H1 (cell line): ENCODE results near the gene TLK2. TPM values are rescaled to one million over a fixed set of nuclear protein-coding genes. Genes with fewer than 3 reads are reported as not detected.
"Not testable (repeated sequence)": the region's sequence is repeated elsewhere in the genome, so short reads cannot be mapped to it uniquely, and the experiment has no call there.

Source experiments
- CTCF ChIA-PET: fragments of 300-600 bp; sonication (Branson Sonifier 250); formaldehyde crosslinking; loops from one replicate; lab custom pipeline; 2021; ENCODE audit not compliant: partially characterized antibody; lab: Charles Lee
- POLR2A ChIA-PET: fragments of 300-600 bp; sonication (Branson Sonifier 250); formaldehyde crosslinking; loops from one replicate; lab custom pipeline; 2021; ENCODE audit warnings: inconsistent platforms; ENCODE audit not compliant: partially characterized antibody; lab: Charles Lee
- DNase-seq, 2 experiments: peaks; one replicate each; pipeline versions ENCODE4 v3.0.0 to v3.0.0-alpha.2; 2010 to 2022; ENCODE audit warnings: low spot score in 2 of 2, low read depth in 1 of 2, mixed read lengths in 1 of 2
- FAIRE-seq: peaks from 2 replicates; lab custom pipeline; 2011; peaks lifted over from hg19 to GRCh38; lab: Jason Lieb, UNC
- H2AFZ ChIP-seq: 2 replicates; pipeline ENCODE4 v1.8.1; 2012; ENCODE audit warnings: low read length, inconsistent platforms
- H2AK5ac ChIP-seq: 2 replicates; pipeline ENCODE4 v1.6.1; 2013; ENCODE audit warnings: low read depth, low read length
- H2BK120ac ChIP-seq: replicated peaks from 2 replicates; pipeline ENCODE3; 2013; ENCODE audit warnings: low read depth, low read length, inconsistent platforms
- H2BK12ac ChIP-seq: 2 replicates; pipeline ENCODE4 v1.6.1; 2013; ENCODE audit warnings: low read depth, low read length
- H2BK15ac ChIP-seq: 2 replicates; pipeline ENCODE4 v1.6.1; 2013; ENCODE audit warnings: low read length
- H2BK20ac ChIP-seq: 2 replicates; pipeline ENCODE4 v1.6.1; 2013; ENCODE audit warnings: low read length
- H2BK5ac ChIP-seq: 2 replicates; pipeline ENCODE4 v1.6.1; 2013; ENCODE audit warnings: low read depth, low read length
- H3K14ac ChIP-seq: 2 replicates; pipeline ENCODE4 v1.6.1; 2013; ENCODE audit warnings: inconsistent platforms; ENCODE audit not compliant: insufficient read length
- H3K18ac ChIP-seq: 2 replicates; pipeline ENCODE4 v1.6.1; 2013; ENCODE audit warnings: low read length; ENCODE audit errors: extremely low read depth
- H3K23ac ChIP-seq: 2 replicates; pipeline ENCODE4 v1.6.1; 2013; ENCODE audit warnings: inconsistent platforms; ENCODE audit not compliant: insufficient read length
- H3K23me2 ChIP-seq: 2 replicates; pipeline ENCODE4 v1.6.1; 2013; ENCODE audit warnings: low read depth, low read length
- H3K27ac ChIP-seq: 2 replicates; pipeline ENCODE4 v1.6.1; 2011; ENCODE audit warnings: low read depth, low read length, inconsistent platforms
- H3K27me3 ChIP-seq, 4 experiments: replicated peaks in 1 of 4; 1 replicate in 1 of 4; 2 replicates in 3 of 4; pipeline versions ENCODE4 v1.6.1 to v1.8.1; 2011 to 2013; ENCODE audit warnings: low read length in 3 of 4, mild to moderate bottlenecking in 3 of 4, inconsistent platforms in 2 of 4, mixed read lengths in 2 of 4, moderate library complexity in 1 of 4; ENCODE audit not compliant: control insufficient read depth in 3 of 4, insufficient read depth in 3 of 4; ENCODE audit errors: extremely low read depth in 1 of 4
- H3K36me3 ChIP-seq, 4 experiments: 2 replicates each; pipeline versions ENCODE4 v1.6.1 to v1.8.1; 2011 to 2013; ENCODE audit warnings: mild to moderate bottlenecking in 4 of 4, low read length in 3 of 4, moderate library complexity in 2 of 4, control low read depth in 1 of 4, inconsistent platforms in 1 of 4; ENCODE audit not compliant: insufficient read depth in 4 of 4, control insufficient read depth in 2 of 4
- H3K4ac ChIP-seq: replicated peaks from 2 replicates; pipeline ENCODE3; 2013; ENCODE audit warnings: low read length, low read depth, mixed read lengths, inconsistent platforms; ENCODE audit not compliant: insufficient read length
- H3K4me1 ChIP-seq, 4 experiments: replicated peaks in 1 of 4; 1 replicate in 1 of 4; 2 replicates in 3 of 4; pipeline versions ENCODE4 v1.6.1 to v1.8.1; 2011 to 2013; ENCODE audit warnings: low read length in 3 of 4, inconsistent platforms in 2 of 4, mixed read lengths in 1 of 4; ENCODE audit not compliant: insufficient read depth in 4 of 4, control insufficient read depth in 3 of 4
- H3K4me2 ChIP-seq, 2 experiments: 2 replicates each; pipeline versions ENCODE4 v1.6.1 to v1.8.1; 2011 to 2013; ENCODE audit warnings: low read depth in 2 of 2, low read length in 2 of 2, control low read depth in 1 of 2, inconsistent platforms in 1 of 2, mild to moderate bottlenecking in 1 of 2; ENCODE audit not compliant: insufficient read depth in 1 of 2
- H3K4me3 ChIP-seq, 4 experiments: fragments of 200-600, 300-600 bp in 1 of 4; sonication (generic), shearing (Covaris generic), sonication (Bioruptor Twin) in 1 of 4; 2 replicates each; pipeline versions ENCODE4 v1.5.1 to v1.8.1; 2011 to 2016; ENCODE audit warnings: low read length in 4 of 4, low read depth in 3 of 4, control low read depth in 2 of 4, inconsistent platforms in 2 of 4, mild to moderate bottlenecking in 2 of 4, mixed read lengths in 1 of 4, moderate library complexity in 1 of 4; ENCODE audit not compliant: insufficient read depth in 2 of 4; ENCODE audit errors: extremely low read depth in 1 of 4
- H3K56ac ChIP-seq: replicated peaks from 2 replicates; pipeline ENCODE3; 2013; ENCODE audit warnings: low read depth, mild to moderate bottlenecking, mixed read lengths, low read length, inconsistent platforms; ENCODE audit not compliant: insufficient read length
- H3K79me1 ChIP-seq: 2 replicates; pipeline ENCODE4 v1.6.1; 2013; ENCODE audit warnings: low read depth, low read length, control low read depth
- H3K79me2 ChIP-seq, 2 experiments: 2 replicates each; pipeline versions ENCODE4 v1.6.1 to v1.8.1; 2012 to 2013; ENCODE audit warnings: low read length in 2 of 2, mild to moderate bottlenecking in 2 of 2, inconsistent platforms in 1 of 2; ENCODE audit not compliant: insufficient read depth in 2 of 2, control insufficient read depth in 1 of 2
- H3K9ac ChIP-seq, 4 experiments: replicated peaks in 1 of 4; 1 replicate in 1 of 4; 2 replicates in 3 of 4; pipeline versions ENCODE4 v1.6.1 to v1.8.1; 2011 to 2013; ENCODE audit warnings: low read depth in 3 of 4, low read length in 3 of 4, control low read depth in 2 of 4, mild to moderate bottlenecking in 2 of 4, moderate library complexity in 2 of 4, inconsistent platforms in 1 of 4; ENCODE audit errors: extremely low read depth in 1 of 4
- H3K9me3 ChIP-seq, 2 experiments: 2 replicates each; pipeline versions ENCODE4 v1.6.1 to v1.8.1; 2012 to 2013; ENCODE audit warnings: mild to moderate bottlenecking in 2 of 2, moderate library complexity in 2 of 2, control low read depth in 1 of 2, inconsistent platforms in 1 of 2, low read depth in 1 of 2, low read length in 1 of 2, mixed read lengths in 1 of 2; ENCODE audit not compliant: insufficient read depth in 2 of 2
- H4K20me1 ChIP-seq, 2 experiments: replicated peaks in 1 of 2; 2 replicates each; pipeline versions ENCODE3 to v1.8.1; 2011 to 2013; ENCODE audit warnings: inconsistent platforms in 2 of 2, low read length in 2 of 2, mild to moderate bottlenecking in 1 of 2; ENCODE audit not compliant: insufficient read depth in 2 of 2, control insufficient read depth in 1 of 2
- H4K5ac ChIP-seq: 2 replicates; pipeline ENCODE4 v1.6.1; 2013; ENCODE audit warnings: low read length, low read depth, mixed read lengths, inconsistent platforms; ENCODE audit not compliant: insufficient read length
- H4K8ac ChIP-seq: 2 replicates; pipeline ENCODE4 v1.8.0; 2013; ENCODE audit warnings: mild to moderate bottlenecking, moderate library complexity, low read length, inconsistent platforms; ENCODE audit not compliant: insufficient read depth; ENCODE audit errors: extremely low read depth
- H4K91ac ChIP-seq: replicated peaks from 2 replicates; pipeline ENCODE3; 2013; ENCODE audit warnings: low read length, mixed read lengths, inconsistent platforms; ENCODE audit not compliant: insufficient read length
- WGBS, 2 experiments: shearing (Covaris generic) in 1 of 2; methylation state at CpG; one replicate each; pipeline versions ENCODE4 v1.1.6 to v1.1.7; 2013 to 2015; ENCODE audit warnings: low lambda C conversion rate in 2 of 2, mixed read lengths in 2 of 2, inconsistent platforms in 1 of 2, low coverage in 1 of 2, missing lambda C conversion rate in 1 of 2; ENCODE audit not compliant: insufficient replicate concordance in 2 of 2, insufficient coverage in 1 of 2, insufficient read length in 1 of 2; ENCODE audit errors: extremely low coverage in 1 of 2, missing lambda C conversion rate in 1 of 2; 5-methylcytosine and 5-hydroxymethylcytosine counted together
- polyA plus RNA-seq, 7 experiments: library from polyadenylated mRNA; depleted of rRNA in 3 of 7; stranded (reverse) in 5 of 7; unstranded in 2 of 7; fragments of >200 nt in 5 of 7; fragments of 200-250 nt in 2 of 7; gene quantifications; 1 replicate in 5 of 7; 2 replicates in 1 of 7; 4 replicates in 1 of 7; pipeline versions ENCODE4 v1.2.1 to v1.2.3, GENCODE V29; 2011 to 2013; ENCODE audit warnings: missing spikeins in 2 of 7, mixed read lengths in 2 of 7
- total RNA-seq: library from RNA; stranded (reverse); fragmentation: NEBNext Ultra II Directional; extraction: Animal tissue kit (Norgen Biotek cat#: 25700); gene quantifications from 2 replicates; pipeline ENCODE4 v1.2.1, GENCODE V29; 2021

Gene TLK2
- total and polyA plus RNA-seq, 2 of the 8 experiments (the other 6 are each of a cell fraction or from before 2014, with no cell fraction given) = 43.1 to 59.9 TPM

- H3K27me3 ChIP-seq, H2AK5ac ChIP-seq, H2BK20ac ChIP-seq, H3K27ac ChIP-seq, H3K9me3 ChIP-seq, H3K4me2 ChIP-seq, POLR2A ChIA-PET, H3K4ac ChIP-seq, H2AFZ ChIP-seq, DNase-seq, H3K79me2 ChIP-seq, CTCF ChIA-PET, H3K23ac ChIP-seq, H2BK5ac ChIP-seq, H3K4me3 ChIP-seq, H3K9ac ChIP-seq, H4K8ac ChIP-seq, H3K4me1 ChIP-seq, H3K56ac ChIP-seq, H4K91ac ChIP-seq, FAIRE-seq, H3K14ac ChIP-seq, H4K20me1 ChIP-seq, H3K23me2 ChIP-seq, H2BK12ac ChIP-seq, H3K79me1 ChIP-seq, H2BK15ac ChIP-seq, H4K5ac ChIP-seq, H3K18ac ChIP-seq, H2BK120ac ChIP-seq: not testable (repeated sequence)
- WGBS, 2 experiments = 93% methylated on average over 6 of the region's 6 CpGs; no CpG with 5 or more reads in 1 of the 2 experiments
- H3K36me3 ChIP-seq = peaks cover 2 to 45% (median 26%) of the 10 kb centered on the region in 4 experiments; a peak in 6 of 8 replicates
Measured at GRCh38 chr17:62441181-62441580, 37.4 kb upstream of the TLK2 start.
